ENCODE data around the gene SYNDIG1.
"Not testable (repeated sequence)": the region's sequence is repeated elsewhere in the genome, so short reads cannot be mapped to it uniquely, and the experiment has no call there.

SYNDIG1 gene

GRCh38 chr20:24620937-24621519 lies 151.6 kb downstream of the SYNDIG1 start:
- no peak overlapping the region for H3K4me3 ChIP-seq (ENCODE audit: low read depth in 1 of 2, low read length in 2 of 2)
- no peaks in the 10 kb centered on the region for H3K9me3 ChIP-seq (ENCODE audit: low read length)
- H3K4me1 ChIP-seq (ENCODE audit: insufficient read depth, low read length) = no peaks in the 10 kb centered on the region
- H3K27ac ChIP-seq (ENCODE audit: low read depth, low read length) = no peak overlapping the region
- H3K27me3 ChIP-seq (ENCODE audit: control insufficient read depth in 1 of 2, insufficient read depth in 2 of 2, low read length in 2 of 2) = no peaks in the 10 kb centered on the region
- no peak overlapping the region for H3K9ac ChIP-seq (ENCODE audit: low read length)
- no peaks in the 10 kb centered on the region for H3K36me3 ChIP-seq (ENCODE audit: insufficient read depth, low read length)

GRCh38 chr20:24622856-24623255 lies 153.4 kb downstream of the SYNDIG1 start:
- H3K4me1 ChIP-seq (ENCODE audit: insufficient read depth, low read length) = no peaks in the 10 kb centered on the region
- H3K9ac ChIP-seq (ENCODE audit: low read length) = no peak overlapping the region
- H3K27ac ChIP-seq (ENCODE audit: low read depth, low read length) = no peak overlapping the region
- no peaks in the 10 kb centered on the region for H3K36me3 ChIP-seq (ENCODE audit: insufficient read depth, low read length)
- H3K4me3 ChIP-seq (ENCODE audit: low read depth in 1 of 2, low read length in 2 of 2) = no peak overlapping the region
- no peaks in the 10 kb centered on the region for H3K9me3 ChIP-seq (ENCODE audit: low read length)
- no peaks in the 10 kb centered on the region for H3K27me3 ChIP-seq (ENCODE audit: control insufficient read depth in 1 of 2, insufficient read depth in 2 of 2, low read length in 2 of 2)

- not testable (repeated sequence) for H3K4me1 ChIP-seq (ENCODE audit: insufficient read depth, low read length); H3K27me3 ChIP-seq (ENCODE audit: control insufficient read depth in 1 of 2, insufficient read depth in 2 of 2, low read length in 2 of 2)
Observed at GRCh38 chr20:24626141-24626540, 156.7 kb downstream of the SYNDIG1 start.

GRCh38 chr20:24627291-24627690 lies 157.9 kb downstream of the SYNDIG1 start:
- H3K4me1 ChIP-seq (ENCODE audit: insufficient read depth, low read length) = no peaks in the 10 kb centered on the region
- H3K4me3 ChIP-seq (ENCODE audit: low read depth in 1 of 2, low read length in 2 of 2) = no peak overlapping the region
- no peak overlapping the region for H3K9ac ChIP-seq (ENCODE audit: low read length)
- no peaks in the 10 kb centered on the region for H3K36me3 ChIP-seq (ENCODE audit: insufficient read depth, low read length)
- no peak overlapping the region for H3K27ac ChIP-seq (ENCODE audit: low read depth, low read length)
- H3K9me3 ChIP-seq (ENCODE audit: low read length) = no peaks in the 10 kb centered on the region
- H3K27me3 ChIP-seq (ENCODE audit: control insufficient read depth in 1 of 2, insufficient read depth in 2 of 2, low read length in 2 of 2) = no peaks in the 10 kb centered on the region

More at GRCh38 chr20:24626141-24626540, 156.7 kb downstream of the SYNDIG1 start:
- H3K36me3 ChIP-seq (ENCODE audit: insufficient read depth, low read length); H3K9ac ChIP-seq (ENCODE audit: low read length); H3K4me3 ChIP-seq (ENCODE audit: low read depth in 1 of 2, low read length in 2 of 2); H3K27ac ChIP-seq (ENCODE audit: low read depth, low read length); H3K9me3 ChIP-seq (ENCODE audit: low read length): not testable (repeated sequence)

- Histone ChIP-seq H3K4me1 (ENCODE audit: insufficient read depth, low read length) (no peaks in the 10 kb centered on the region), H3K9ac (ENCODE audit: low read length) (no peak overlapping the region), H3K9me3 (ENCODE audit: low read length) (no peaks in the 10 kb centered on the region), H3K27ac (ENCODE audit: low read depth, low read length) (no peak overlapping the region), H3K36me3 (ENCODE audit: insufficient read depth, low read length) (no peaks in the 10 kb centered on the region), H3K4me3 (ENCODE audit: low read depth in 1 of 2, low read length in 2 of 2) (no peak overlapping the region), H3K27me3 (ENCODE audit: control insufficient read depth in 1 of 2, insufficient read depth in 2 of 2, low read length in 2 of 2) (no peaks in the 10 kb centered on the region)
Observed at GRCh38 chr20:24627926-24628325, 158.5 kb downstream of the SYNDIG1 start.

- no peak overlapping the region for H3K4me3 ChIP-seq (ENCODE audit: low read depth in 1 of 2, low read length in 2 of 2)
- H3K4me1 ChIP-seq (ENCODE audit: insufficient read depth, low read length) = no peaks in the 10 kb centered on the region
- no peaks in the 10 kb centered on the region for H3K9me3 ChIP-seq (ENCODE audit: low read length)
- H3K27me3 ChIP-seq (ENCODE audit: control insufficient read depth in 1 of 2, insufficient read depth in 2 of 2, low read length in 2 of 2) = no peaks in the 10 kb centered on the region
- H3K9ac ChIP-seq (ENCODE audit: low read length) = no peak overlapping the region
- H3K36me3 ChIP-seq (ENCODE audit: insufficient read depth, low read length) = no peaks in the 10 kb centered on the region
- H3K27ac ChIP-seq (ENCODE audit: low read depth, low read length) = no peak overlapping the region
Observed at GRCh38 chr20:24628985-24629384, 159.6 kb downstream of the SYNDIG1 start.

- no peak overlapping the region for H3K9ac ChIP-seq (ENCODE audit: low read length)
- H3K9me3 ChIP-seq (ENCODE audit: low read length) = no peaks in the 10 kb centered on the region
- H3K4me1 ChIP-seq (ENCODE audit: insufficient read depth, low read length) = no peaks in the 10 kb centered on the region
- H3K27ac ChIP-seq (ENCODE audit: low read depth, low read length) = no peak overlapping the region
- no peaks in the 10 kb centered on the region for H3K36me3 ChIP-seq (ENCODE audit: insufficient read depth, low read length)
- H3K27me3 ChIP-seq (ENCODE audit: control insufficient read depth in 1 of 2, insufficient read depth in 2 of 2, low read length in 2 of 2) = no peaks in the 10 kb centered on the region
- no peak overlapping the region for H3K4me3 ChIP-seq (ENCODE audit: low read depth in 1 of 2, low read length in 2 of 2)
Observed at GRCh38 chr20:24629668-24630067, 160.2 kb downstream of the SYNDIG1 start.

- Histone ChIP-seq H3K4me1 (ENCODE audit: insufficient read depth, low read length) (no peaks in the 10 kb centered on the region), H3K27ac (ENCODE audit: low read depth, low read length) (no peak overlapping the region), H3K27me3 (ENCODE audit: control insufficient read depth in 1 of 2, insufficient read depth in 2 of 2, low read length in 2 of 2) (no peaks in the 10 kb centered on the region), H3K9me3 (ENCODE audit: low read length) (no peaks in the 10 kb centered on the region), H3K9ac (ENCODE audit: low read length) (no peak overlapping the region), H3K36me3 (ENCODE audit: insufficient read depth, low read length) (no peaks in the 10 kb centered on the region), H3K4me3 (ENCODE audit: low read depth in 1 of 2, low read length in 2 of 2) (no peak overlapping the region)
Observed at GRCh38 chr20:24630486-24631172, 161.2 kb downstream of the SYNDIG1 start.

GRCh38 chr20:24631173-24631505 lies 161.7 kb downstream of the SYNDIG1 start:
- Histone ChIP-seq H3K9ac (ENCODE audit: low read length) (no peak overlapping the region), H3K4me1 (ENCODE audit: insufficient read depth, low read length) (no peaks in the 10 kb centered on the region), H3K27ac (ENCODE audit: low read depth, low read length) (no peak overlapping the region), H3K36me3 (ENCODE audit: insufficient read depth, low read length) (no peaks in the 10 kb centered on the region), H3K27me3 (ENCODE audit: control insufficient read depth in 1 of 2, insufficient read depth in 2 of 2, low read length in 2 of 2) (no peaks in the 10 kb centered on the region), H3K9me3 (ENCODE audit: low read length) (no peaks in the 10 kb centered on the region), H3K4me3 (ENCODE audit: low read depth in 1 of 2, low read length in 2 of 2) (no peak overlapping the region)

- no peaks in the 10 kb centered on the region for H3K9me3 ChIP-seq (ENCODE audit: low read length)
- no peaks in the 10 kb centered on the region for H3K4me1 ChIP-seq (ENCODE audit: insufficient read depth, low read length)
- no peak overlapping the region for H3K4me3 ChIP-seq (ENCODE audit: low read depth in 1 of 2, low read length in 2 of 2)
- H3K27ac ChIP-seq (ENCODE audit: low read depth, low read length) = no peak overlapping the region
- no peaks in the 10 kb centered on the region for H3K36me3 ChIP-seq (ENCODE audit: insufficient read depth, low read length)
- no peaks in the 10 kb centered on the region for H3K27me3 ChIP-seq (ENCODE audit: control insufficient read depth in 1 of 2, insufficient read depth in 2 of 2, low read length in 2 of 2)
- H3K9ac ChIP-seq (ENCODE audit: low read length) = no peak overlapping the region
Observed at GRCh38 chr20:24632581-24632980, 163.2 kb downstream of the SYNDIG1 start.

- Histone ChIP-seq H3K9ac (ENCODE audit: low read length) (no peak overlapping the region), H3K36me3 (ENCODE audit: insufficient read depth, low read length) (no peaks in the 10 kb centered on the region), H3K9me3 (ENCODE audit: low read length) (no peaks in the 10 kb centered on the region), H3K4me1 (ENCODE audit: insufficient read depth, low read length) (no peaks in the 10 kb centered on the region), H3K27me3 (ENCODE audit: control insufficient read depth in 1 of 2, insufficient read depth in 2 of 2, low read length in 2 of 2) (no peaks in the 10 kb centered on the region), H3K4me3 (ENCODE audit: low read depth in 1 of 2, low read length in 2 of 2) (no peak overlapping the region), H3K27ac (ENCODE audit: low read depth, low read length) (no peak overlapping the region)
Observed at GRCh38 chr20:24633026-24633425, 163.6 kb downstream of the SYNDIG1 start.

GRCh38 chr20:24633521-24633920 lies 164.1 kb downstream of the SYNDIG1 start:
- Histone ChIP-seq H3K36me3 (ENCODE audit: insufficient read depth, low read length) (no peaks in the 10 kb centered on the region), H3K27ac (ENCODE audit: low read depth, low read length) (no peak overlapping the region), H3K27me3 (ENCODE audit: control insufficient read depth in 1 of 2, insufficient read depth in 2 of 2, low read length in 2 of 2) (no peaks in the 10 kb centered on the region), H3K4me1 (ENCODE audit: insufficient read depth, low read length) (no peaks in the 10 kb centered on the region), H3K9me3 (ENCODE audit: low read length) (no peaks in the 10 kb centered on the region), H3K9ac (ENCODE audit: low read length) (no peak overlapping the region), H3K4me3 (ENCODE audit: low read depth in 1 of 2, low read length in 2 of 2) (no peak overlapping the region)
